ENCODE measurements around the gene RABGEF1. TPM values are rescaled to one million over a fixed set of nuclear protein-coding genes. Genes with fewer than 3 reads are reported as not detected.

Gene RABGEF1
- total and polyA plus RNA-seq, 2 of the 8 experiments (the other 6 are each of a cell fraction or from before 2014, with no cell fraction given) = 10.2 to 18.0 TPM

GRCh38 chr7:66844552-66845378 is 104.2 kb downstream of the RABGEF1 start (continued):
- TF ChIP-seq E2F6 (IDR thresholded peaks at IDR 0.05) = peak; percentile 50; the same call in 1 of the 2 replicates
- no peak for TF ChIP-seq HDAC6 (IDR thresholded peaks at IDR 0.05; ENCODE audit: low read depth, low read length)
- no peak for TF ChIP-seq RBBP5 (IDR thresholded peaks at IDR 0.05; ENCODE audit: borderline replicate concordance, low read depth, low read length)
- peak; percentile 66 to 78; a peak in 2 of 4 replicates for TF ChIP-seq SIN3A (conservative IDR thresholded peaks at IDR 0.05 in 1 of 2, IDR thresholded peaks at IDR 0.05 in 1 of 2; ENCODE audit: low read depth in 1 of 2, low read length in 2 of 2)
